Sigmoid colon (tissue), 4 donors: ENCODE measurements around the gene SMARCA2.

Experiments
- CTCF ChIP-seq, 4 experiments: fragments of 450-650 bp in 3 of 4; fragments of 200-600 bp in 1 of 4; IDR thresholded peaks; one replicate each; pipeline ENCODE4 v1.5.1; 2016 to 2019; ENCODE audit warnings: antibody characterized with exemption in 4 of 4, mild to moderate bottlenecking in 3 of 4, moderate library complexity in 2 of 4
- POLR2A ChIP-seq, 2 donors: fragments of 450-650 bp; IDR thresholded peaks; one replicate each; pipeline ENCODE4 v1.6.1; 2016; ENCODE audit warnings: antibody characterized with exemption in 2 of 2, mild to moderate bottlenecking in 2 of 2, moderate library complexity in 2 of 2
- POLR2AphosphoS5 ChIP-seq, 4 donors: sonication (generic); formaldehyde crosslinking; IDR thresholded peaks; one replicate each; pipeline ENCODE4 v1.6.1; 2017; ENCODE audit warnings: antibody characterized with exemption in 4 of 4

GRCh38 chr9:2155966-2156365, 140.8 kb downstream of the SMARCA2 start:
- TF ChIP-seq POLR2AphosphoS5 (IDR thresholded peaks at IDR 0.05) (no peak), CTCF (IDR thresholded peaks at IDR 0.05) (no peak), POLR2A (IDR thresholded peaks at IDR 0.05) (no peak)
